Measurements from ENCODE around the gene DDIAS.

- TF ChIP-seq CTCF (IDR thresholded peaks at IDR 0.05): no peak
- TF ChIP-seq POLR2A (IDR thresholded peaks at IDR 0.05): no peak
Observed at GRCh38 chr11:82871646-82872045, 29.9 kb upstream of the DDIAS start.

Measured in heart left ventricle (tissue), 13 donors.